HCT116 (cell line): ENCODE results near the gene PRL.

Source experiments
- CTCF ChIP-seq, 3 experiments: fragments of 200-600 bp in 1 of 3; sonication (generic) in 1 of 3; IDR thresholded peaks in 2 of 3; conservative IDR thresholded peaks in 1 of 3; 2 replicates each; pipeline ENCODE4 v1.5.1; 2012 to 2017; ENCODE audit warnings: low read depth in 2 of 3, low read length in 2 of 3, antibody characterized with exemption in 1 of 3, borderline replicate concordance in 1 of 3, control low read depth in 1 of 3, mild to moderate bottlenecking in 1 of 3, mixed read lengths in 1 of 3, mixed run types in 1 of 3, moderate library complexity in 1 of 3; ENCODE audit not compliant: insufficient read depth in 1 of 3
- POLR2A ChIP-seq: IDR thresholded peaks from 2 replicates; pipeline ENCODE4 v1.7.0; 2011; ENCODE audit warnings: borderline replicate concordance; ENCODE audit not compliant: insufficient read depth, insufficient read length; ENCODE audit errors: extremely low read depth
- ZFX ChIP-seq: fragments of 450-650 bp; IDR thresholded peaks from 2 replicates; pipeline ENCODE4 v1.6.1; 2017

- TF ChIP-seq ZFX (no peak), POLR2A (no peak), CTCF (IDR thresholded peaks at IDR 0.05 in 2 of 3, conservative IDR thresholded peaks at IDR 0.05 in 1 of 3; ENCODE audit: borderline replicate concordance in 1 of 3, insufficient read depth in 1 of 3, low read depth in 2 of 3, low read length in 2 of 3) (no peak)
Measured at GRCh38 chr6:22318404-22318803, 21.6 kb upstream of the PRL start.
